H9 (cell line): ENCODE measurements around the gene FBXL7. TPM values are rescaled to one million over a fixed set of nuclear protein-coding genes. Genes with fewer than 3 reads are reported as not detected.

Source experiments
- DNase-seq: peaks from one replicate; pipeline ENCODE4 v3.0.0-alpha.2; 2017
- H2AFZ ChIP-seq: one replicate; pipeline ENCODE4 v1.6.1; 2013; ENCODE audit warnings: mild to moderate bottlenecking, low read length, control low read depth, moderate library complexity
- H2AK5ac ChIP-seq: 2 replicates; pipeline ENCODE4 v1.6.1; 2013; ENCODE audit warnings: low read length, control low read depth, mixed read lengths; ENCODE audit not compliant: insufficient read length
- H2BK120ac ChIP-seq: one replicate; pipeline ENCODE4 v1.6.1; 2013; ENCODE audit warnings: low read depth, mild to moderate bottlenecking, low read length, control low read depth, inconsistent platforms; ENCODE audit not compliant: poor library complexity, severe bottlenecking
- H2BK12ac ChIP-seq: 2 replicates; pipeline ENCODE4 v1.6.1; 2013; ENCODE audit warnings: low read length, control low read depth, mixed read lengths, low read depth; ENCODE audit not compliant: insufficient read length
- H2BK15ac ChIP-seq: 2 replicates; pipeline ENCODE4 v1.6.1; 2013; ENCODE audit warnings: low read depth, low read length, control low read depth
- H2BK20ac ChIP-seq: one replicate; pipeline ENCODE4 v1.6.1; 2013; ENCODE audit warnings: low read depth, mild to moderate bottlenecking, low read length, control low read depth, inconsistent platforms; ENCODE audit not compliant: poor library complexity, severe bottlenecking
- H2BK5ac ChIP-seq: 2 replicates; pipeline ENCODE4 v1.6.1; 2013; ENCODE audit warnings: low read length, control low read depth, mixed read lengths; ENCODE audit not compliant: insufficient read length
- H3K14ac ChIP-seq: 2 replicates; pipeline ENCODE4 v1.6.1; 2013; ENCODE audit warnings: low read length, control low read depth; ENCODE audit not compliant: insufficient read depth
- H3K18ac ChIP-seq: 2 replicates; pipeline ENCODE4 v1.6.1; 2013; ENCODE audit warnings: low read depth, mild to moderate bottlenecking, mixed read lengths, low read length, control low read depth; ENCODE audit not compliant: insufficient read length
- H3K23ac ChIP-seq: 2 replicates; pipeline ENCODE4 v1.6.1; 2013; ENCODE audit warnings: low read length, control low read depth, mixed read lengths, low read depth; ENCODE audit not compliant: insufficient read length
- H3K23me2 ChIP-seq: 2 replicates; pipeline ENCODE4 v1.6.1; 2013; ENCODE audit warnings: low read depth, mild to moderate bottlenecking, mixed read lengths, low read length, control low read depth; ENCODE audit not compliant: insufficient read length, poor library complexity, severe bottlenecking
- H3K27ac ChIP-seq: 2 replicates; pipeline ENCODE4 v1.5.1; 2013; ENCODE audit warnings: low read length, control low read depth, mixed read lengths, low read depth; ENCODE audit not compliant: insufficient read length
- H3K27me3 ChIP-seq: 2 replicates; pipeline ENCODE4 v1.6.1; 2013; ENCODE audit warnings: low read length, control low read depth, inconsistent platforms; ENCODE audit not compliant: insufficient read depth
- H3K4ac ChIP-seq: 2 replicates; pipeline ENCODE4 v1.6.1; 2013; ENCODE audit warnings: low read depth, mild to moderate bottlenecking, control low read depth, inconsistent platforms, low read length, moderate library complexity
- H3K4me1 ChIP-seq: 2 replicates; pipeline ENCODE4 v1.6.1; 2013; ENCODE audit warnings: low read length, control low read depth, inconsistent platforms; ENCODE audit not compliant: insufficient read depth
- H3K4me2 ChIP-seq: 2 replicates; pipeline ENCODE4 v1.6.1; 2013; ENCODE audit warnings: low read length, control low read depth, mixed read lengths; ENCODE audit not compliant: insufficient read length, insufficient read depth
- H3K56ac ChIP-seq: 2 replicates; pipeline ENCODE4 v1.6.1; 2013; ENCODE audit warnings: low read depth, mild to moderate bottlenecking, mixed read lengths, low read length, control low read depth; ENCODE audit not compliant: insufficient read length
- H3K79me1 ChIP-seq: 2 replicates; pipeline ENCODE4 v1.6.1; 2013; ENCODE audit warnings: low read depth, mild to moderate bottlenecking, moderate library complexity, low read length, control low read depth, inconsistent platforms; ENCODE audit not compliant: insufficient read depth, poor library complexity, severe bottlenecking
- H3K79me2 ChIP-seq: 2 replicates; pipeline ENCODE4 v1.6.1; 2013; ENCODE audit warnings: low read length, control low read depth, inconsistent platforms; ENCODE audit not compliant: insufficient read depth
- H3K9ac ChIP-seq: 2 replicates; pipeline ENCODE4 v1.6.1; 2013; ENCODE audit warnings: low read length, control low read depth, mixed read lengths; ENCODE audit not compliant: insufficient read length; ENCODE audit errors: extremely low read depth
- H3K9me3 ChIP-seq: one replicate; pipeline ENCODE4 v1.6.1; 2013; ENCODE audit warnings: low read depth, low read length, inconsistent platforms; ENCODE audit not compliant: control insufficient read depth
- H3T11ph ChIP-seq: one replicate; pipeline ENCODE4 v1.6.1; 2013; ENCODE audit warnings: mild to moderate bottlenecking, low read length, control low read depth, inconsistent platforms
- H4K20me1 ChIP-seq: one replicate; pipeline ENCODE4 v1.6.1; 2013; ENCODE audit not compliant: control insufficient read depth, insufficient read length, insufficient read depth
- H4K5ac ChIP-seq: 2 replicates; pipeline ENCODE4 v1.6.1; 2013; ENCODE audit warnings: low read depth, mild to moderate bottlenecking, mixed read lengths, low read length, control low read depth; ENCODE audit not compliant: insufficient read length
- H4K8ac ChIP-seq: replicated peaks from 2 replicates; pipeline ENCODE4 v1.6.1; 2013; ENCODE audit warnings: low read length, control low read depth, mixed read lengths, low read depth; ENCODE audit not compliant: insufficient read length
- H4K91ac ChIP-seq: 2 replicates; pipeline ENCODE4 v1.6.1; 2013; ENCODE audit warnings: low read depth, mild to moderate bottlenecking, moderate library complexity, mixed read lengths, low read length, control low read depth; ENCODE audit not compliant: insufficient read length
- H3K27ac Mint-ChIP-seq, 3 experiments: 2 replicates in 2 of 3; 3 replicates in 1 of 3; pipeline ENCODE4 v1.8.0; 2020 to 2021; ENCODE audit warnings: mixed read lengths in 3 of 3, mild to moderate bottlenecking in 1 of 3, moderate library complexity in 1 of 3
- H3K27me3 Mint-ChIP-seq: 2 replicates; pipeline ENCODE4 v1.8.0; 2021; ENCODE audit warnings: low read depth, mild to moderate bottlenecking, moderate library complexity, mixed read lengths
- H3K36me3 Mint-ChIP-seq, 3 experiments: 2 replicates in 2 of 3; 3 replicates in 1 of 3; pipeline ENCODE4 v1.8.0; 2020 to 2021; ENCODE audit warnings: low read depth in 3 of 3, mixed read lengths in 3 of 3; ENCODE audit not compliant: insufficient read depth in 1 of 3
- H3K4me1 Mint-ChIP-seq, 2 experiments: 2 replicates each; pipeline ENCODE4 v1.8.0; 2020; ENCODE audit warnings: mixed read lengths in 2 of 2
- H3K4me3 Mint-ChIP-seq, 2 experiments: 2 replicates in 1 of 2; 3 replicates in 1 of 2; pipeline ENCODE4 v1.8.0; 2020 to 2021; ENCODE audit warnings: mild to moderate bottlenecking in 2 of 2, mixed read lengths in 2 of 2, moderate library complexity in 1 of 2
- H3K9me3 Mint-ChIP-seq, 2 experiments: 2 replicates in 1 of 2; 3 replicates in 1 of 2; pipeline ENCODE4 v1.8.0; 2020; ENCODE audit warnings: mild to moderate bottlenecking in 2 of 2, mixed read lengths in 2 of 2, moderate library complexity in 1 of 2
- CTCF ChIP-seq: fragments of 200-600 bp; sonication (generic); conservative IDR thresholded peaks from 3 replicates; pipeline ENCODE4 v1.8.0; 2021; ENCODE audit warnings: antibody characterized with exemption, mild to moderate bottlenecking
- WGBS: extraction: QIAGEN DNeasy Blood & Tissue Kit; methylation state at CpG from one replicate; pipeline ENCODE4 v1.1.7; 2013; ENCODE audit warnings: missing lambda C conversion rate, low lambda C conversion rate, mixed read lengths; ENCODE audit not compliant: insufficient read length; ENCODE audit errors: extremely low coverage; 5-methylcytosine and 5-hydroxymethylcytosine counted together
- total RNA-seq: library from RNA; stranded (reverse); gene quantifications from 2 replicates; pipeline ENCODE4 v1.2.1, GENCODE V29; 2021

FBXL7 gene
- total RNA-seq, 1 experiment from 2014 or later = 14.6 TPM

DNA sequence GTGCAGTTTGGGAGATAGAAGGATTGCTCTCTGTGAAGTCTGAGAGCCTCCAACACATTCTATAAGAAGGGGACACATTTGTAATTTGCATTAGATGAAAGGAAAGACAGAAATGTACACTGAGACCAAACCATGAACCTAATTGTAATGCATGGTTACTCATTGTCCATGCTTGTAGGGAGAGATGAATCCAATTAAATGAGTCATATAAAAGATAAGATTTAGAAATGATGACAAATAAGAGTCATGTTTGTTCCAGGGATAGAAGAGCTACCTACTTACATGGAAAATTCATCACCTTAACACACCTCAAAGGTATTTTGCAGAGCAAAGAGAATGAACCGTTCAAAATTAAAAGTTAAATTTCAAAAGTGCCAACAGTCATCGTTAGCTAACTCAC lies 85.1 kb downstream of the FBXL7 start:
- Histone ChIP-seq H2BK15ac (no peak overlapping the region), H3K23me2 (no peaks in the 10 kb centered on the region), H2BK12ac (no peak overlapping the region), H3K4me1 (no peaks in the 10 kb centered on the region), H3T11ph (no peak overlapping the region), H4K91ac (no peak overlapping the region), H2BK120ac (no peak overlapping the region), H2AK5ac (no peak overlapping the region), H3K56ac (no peak overlapping the region), H2AFZ (no peak overlapping the region), H3K27me3 (no peaks in the 10 kb centered on the region), H3K79me1 (no peaks in the 10 kb centered on the region), H3K79me2 (0 out of 2 replicates have a peak, but pooled peaks cover 2% of the 10 kb centered on the region), H3K27ac (no peak overlapping the region), H3K18ac (no peak overlapping the region), H3K9ac (no peak overlapping the region), H2BK20ac (no peak overlapping the region), H3K4ac (no peak overlapping the region), H4K20me1 (no peaks in the 10 kb centered on the region), H3K9me3 (peaks cover 6% of the 10 kb centered on the region), H2BK5ac (no peak overlapping the region), H3K14ac (no peak overlapping the region), H4K5ac (no peak overlapping the region), H4K8ac (no peak overlapping the region), H3K4me2 (no peak overlapping the region), H3K23ac (no peak overlapping the region)
- Mint-ChIP-seq H3K4me3 (no peak overlapping the region), H3K27ac (no peak overlapping the region), H3K36me3 (peaks cover 26 to 57% (median 41%) of the 10 kb centered on the region in 3 experiments), H3K9me3 (peaks cover 24 to 26% of the 10 kb centered on the region in 2 experiments), H3K27me3 (no peaks in the 10 kb centered on the region; the same call in 1 of the 2 replicates), H3K4me1 (peaks cover 4 to 7% of the 10 kb centered on the region in 2 experiments; a peak in 3 of 4 replicates)
- TF ChIP-seq CTCF = no peak
- WGBS = no CpG with 5 or more reads among the region's 2 CpGs
- DNase-seq = no peak
